Activated naive CD4-positive, alpha-beta T cell treated with anti-CD3 and anti-CD28 coated beads, Interleukin-2, amount 10 ng/mL, durations not matched to agents 7 days and 5 days (primary cell): ENCODE data around the gene FPR1.

Experiments used
- CTCF ChIA-PET: fragments of 350-600 bp; sonication (Branson Sonifier 250); formaldehyde crosslinking; loops from one replicate; lab custom pipeline; 2021; ENCODE audit warnings: antibody characterized with exemption; lab: Charles Lee
- DNase-seq: peaks from one replicate; pipeline ENCODE4 v3.0.0-alpha.2; 2020
- H3K27ac Mint-ChIP-seq: one replicate; pipeline ENCODE4 v1.8.0; 2021; ENCODE audit warnings: mild to moderate bottlenecking, moderate library complexity, mixed read lengths
- H3K27me3 Mint-ChIP-seq: one replicate; pipeline ENCODE4 v1.8.0; 2021; ENCODE audit warnings: mild to moderate bottlenecking, mixed read lengths
- H3K36me3 Mint-ChIP-seq: one replicate; pipeline ENCODE4 v1.8.0; 2021; ENCODE audit warnings: mixed read lengths
- H3K4me1 Mint-ChIP-seq: one replicate; pipeline ENCODE4 v1.8.0; 2021; ENCODE audit warnings: mixed read lengths
- H3K4me3 Mint-ChIP-seq: one replicate; pipeline ENCODE4 v1.8.0; 2021; ENCODE audit warnings: mild to moderate bottlenecking, moderate library complexity, mixed read lengths
- H3K9me3 Mint-ChIP-seq: one replicate; pipeline ENCODE4 v1.8.0; 2021; ENCODE audit warnings: mixed read lengths

FPR1 gene

GRCh38 chr19:51701468-51702100 is 50.1 kb downstream of the FPR1 start:
- Mint-ChIP-seq H3K27me3 (peaks cover 26% of the 10 kb centered on the region), H3K4me1 (peaks cover 31% of the 10 kb centered on the region), H3K27ac (no peak overlapping the region), H3K36me3 (peaks cover 16% of the 10 kb centered on the region), H3K9me3 (peaks cover 3% of the 10 kb centered on the region), H3K4me3 (no peak overlapping the region)
- DNase-seq: no peak
- CTCF ChIA-PET: no interaction called here

GRCh38 chr19:51699170-51699569 is 52.5 kb downstream of the FPR1 start:
- Mint-ChIP-seq H3K4me1 (peaks cover 16% of the 10 kb centered on the region), H3K27me3 (peaks cover 26% of the 10 kb centered on the region), H3K36me3 (no peaks in the 10 kb centered on the region), H3K27ac (no peak overlapping the region), H3K4me3 (no peak overlapping the region), H3K9me3 (peaks cover 3% of the 10 kb centered on the region)
- no peak for DNase-seq
- CTCF ChIA-PET: no interaction called here

DNA sequence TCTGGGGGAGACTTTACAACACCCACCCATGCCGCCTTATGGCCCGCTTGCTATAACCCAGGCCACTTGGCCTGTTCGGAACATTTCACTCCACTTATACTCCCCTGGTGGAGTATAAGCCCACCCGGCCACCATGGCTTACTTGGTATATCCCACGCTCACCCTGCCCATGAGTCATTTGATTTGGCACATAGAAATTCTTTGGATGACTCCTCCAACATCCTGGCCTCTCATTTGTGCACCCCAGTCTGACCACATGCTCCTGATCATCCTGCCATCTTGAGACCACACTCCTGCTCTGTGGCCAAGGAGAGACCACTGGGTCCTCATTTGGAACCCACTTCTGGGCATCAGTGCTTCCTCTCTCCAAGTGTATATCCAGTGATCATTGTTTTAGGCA is 53.4 kb downstream of the FPR1 start:
- no peak for DNase-seq
- Mint-ChIP-seq H3K27me3 (peaks cover 21% of the 10 kb centered on the region), H3K27ac (no peak overlapping the region), H3K9me3 (peaks cover 3% of the 10 kb centered on the region), H3K4me3 (no peak overlapping the region), H3K4me1 (peaks cover 10% of the 10 kb centered on the region), H3K36me3 (no peaks in the 10 kb centered on the region)
- CTCF ChIA-PET: no interaction called here

GRCh38 chr19:51697169-51697776 is 54.4 kb downstream of the FPR1 start:
- H3K27me3 Mint-ChIP-seq: peaks cover 11% of the 10 kb centered on the region
- CTCF ChIA-PET: no interaction called here
- H3K27ac Mint-ChIP-seq: no peak overlapping the region
- no peak for DNase-seq
- no peaks in the 10 kb centered on the region for H3K36me3 Mint-ChIP-seq
- H3K4me1 Mint-ChIP-seq: no peaks in the 10 kb centered on the region
- no peak overlapping the region for H3K4me3 Mint-ChIP-seq
- H3K9me3 Mint-ChIP-seq: no peaks in the 10 kb centered on the region

- Mint-ChIP-seq H3K27ac (no peak overlapping the region), H3K36me3 (no peaks in the 10 kb centered on the region), H3K4me3 (no peak overlapping the region), H3K27me3 (peaks cover 8% of the 10 kb centered on the region), H3K9me3 (no peaks in the 10 kb centered on the region), H3K4me1 (no peaks in the 10 kb centered on the region)
- DNase-seq: no peak
- CTCF ChIA-PET: no interaction called here
Observed at GRCh38 chr19:51696606-51697005, 55.1 kb downstream of the FPR1 start.
